Measurements from ENCODE around the gene TBL1XR1. TPM values are rescaled to one million over a fixed set of nuclear protein-coding genes. Genes with fewer than 3 reads are reported as not detected.

Gene TBL1XR1
- total RNA-seq, 1 experiment from 2014 or later: 192 TPM

- no TSS peak for BruUV-seq (replicated peaks)
- H3K4me1 ChIP-seq (ENCODE audit: control insufficient read depth, insufficient read depth, low read length): peaks cover 42% of the 10 kb centered on the region
- intact Hi-C loops (cut with micrococcal nuclease; ENCODE audit: unreplicated experiment): no loop called here
- H3K9me3 ChIP-seq (ENCODE audit: control insufficient read depth, insufficient read depth, low read depth, low read length): no peaks in the 10 kb centered on the region
- no peak for ATAC-seq
- H3K4me3 ChIP-seq (ENCODE audit: low read depth in 2 of 2, low read length in 2 of 2): no peak overlapping the region
- in situ Hi-C loops (cut with HindIII; ENCODE audit: low pct_unique_long_range_greater_than_20kb, low sequenced_read_pairs): no loop called here
- no peak overlapping the region; the same call in 1 of the 2 replicates for H3K27ac ChIP-seq (ENCODE audit: low read length)
- DNase-seq (ENCODE audit: low read depth, low spot score): no peak
- TF ChIP-seq POLR2AphosphoS5 (IDR thresholded peaks at IDR 0.05; ENCODE audit: low read depth, low read length) (no peak), TCF7L2 (IDR thresholded peaks at IDR 0.05; ENCODE audit: low read depth, low read length) (no peak), REST (IDR thresholded peaks at IDR 0.05; ENCODE audit: insufficient read depth in 1 of 2, low read depth in 2 of 2, low read length in 1 of 2) (no peak), CTCF (IDR thresholded peaks at IDR 0.05) (no peak), SIN3A (IDR thresholded peaks at IDR 0.05; ENCODE audit: borderline replicate concordance, insufficient read depth, low read depth, low read length) (no peak)
- no peaks in the 10 kb centered on the region for H3K27me3 ChIP-seq (ENCODE audit: control insufficient read depth, insufficient read depth, low read length)
- H3K36me3 ChIP-seq (ENCODE audit: control insufficient read depth, insufficient read depth, low read length): no peaks in the 10 kb centered on the region
- ChIA-PET POLR2A (no interaction called here), CTCF (no interaction called here)
These were observed 131.2 kb downstream of the TBL1XR1 start for GRCh38 chr3:177066068-177066467.

- CTCF ChIA-PET: no interaction called here
- in situ Hi-C loops (cut with HindIII; ENCODE audit: low pct_unique_long_range_greater_than_20kb, low sequenced_read_pairs): no loop called here
- H3K27me3 ChIP-seq (ENCODE audit: control insufficient read depth, insufficient read depth, low read length): no peaks in the 10 kb centered on the region
- ATAC-seq: no peak
- no TSS peak for BruUV-seq (replicated peaks)
- H3K36me3 ChIP-seq (ENCODE audit: control insufficient read depth, insufficient read depth, low read length): no peaks in the 10 kb centered on the region
- POLR2A ChIA-PET: no interaction called here
- intact Hi-C loops (cut with micrococcal nuclease; ENCODE audit: unreplicated experiment): no loop called here
- H3K4me3 ChIP-seq (ENCODE audit: low read depth in 2 of 2, low read length in 2 of 2): no peak overlapping the region
- no peaks in the 10 kb centered on the region for H3K9me3 ChIP-seq (ENCODE audit: control insufficient read depth, insufficient read depth, low read depth, low read length)
- no peak overlapping the region for H3K27ac ChIP-seq (ENCODE audit: low read length)
- TF ChIP-seq REST (IDR thresholded peaks at IDR 0.05; ENCODE audit: insufficient read depth in 1 of 2, low read depth in 2 of 2, low read length in 1 of 2) (no peak), TCF7L2 (IDR thresholded peaks at IDR 0.05; ENCODE audit: low read depth, low read length) (no peak), POLR2AphosphoS5 (IDR thresholded peaks at IDR 0.05; ENCODE audit: low read depth, low read length) (no peak), SIN3A (IDR thresholded peaks at IDR 0.05; ENCODE audit: borderline replicate concordance, insufficient read depth, low read depth, low read length) (no peak), CTCF (IDR thresholded peaks at IDR 0.05) (no peak)
- DNase-seq (ENCODE audit: low read depth, low spot score): no peak
- peaks cover 42% of the 10 kb centered on the region for H3K4me1 ChIP-seq (ENCODE audit: control insufficient read depth, insufficient read depth, low read length)
These were observed 131.8 kb downstream of the TBL1XR1 start for GRCh38 chr3:177065285-177066033.

Measured in Panc1 (cell line).